Airway epithelial cell (primary cell): ENCODE data around the gene C5AR2. TPM values are rescaled to one million over a fixed set of nuclear protein-coding genes. Genes with fewer than 3 reads are reported as not detected.

Experiments
- total RNA-seq: library from RNA; depleted of rRNA; stranded (reverse); fragments of >200 nt; gene quantifications from 2 replicates; pipeline ENCODE4 v1.2.3, GENCODE V29; 2015

C5AR2 gene
- not detected in 2 replicates for total RNA-seq

GRCh38 chr19:47331931-47332547, at the start of gene C5AR2:
C5AR2 (plus strand) TSS chr19:47332175; CDS start chr19:47340800, 8,625 bp downstream.

DNA sequence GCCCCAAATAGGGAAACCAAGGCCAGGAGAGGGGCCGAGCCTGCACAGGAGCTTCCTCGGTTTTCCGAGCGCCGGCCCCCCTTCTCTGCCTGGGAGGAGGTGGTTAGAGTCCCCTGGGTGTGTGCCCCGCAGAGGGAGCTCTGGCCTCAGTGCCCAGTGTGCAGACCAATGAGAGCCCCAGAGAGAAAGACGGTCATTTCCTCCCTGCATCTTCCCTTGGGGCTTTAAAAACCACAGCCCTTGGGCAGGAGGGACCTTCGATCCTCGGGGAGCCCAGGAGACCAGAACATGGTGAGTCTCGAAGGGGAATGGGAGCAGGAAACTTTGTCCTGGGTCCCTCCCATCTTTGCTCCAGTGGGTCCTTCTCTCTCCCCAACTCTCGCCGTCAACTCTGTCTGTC, 22.4 kb upstream of the C5AR2 start, which contains the start of gene C5AR1:
Gene C5AR1, plus strand, starts transcription at position 254 of the 400 bp plus-strand sequence. Its CDS starts 35 bp downstream, at position 289.

GRCh38 chr19:47348819-47349795, 17.1 kb downstream of the C5AR2 start, which contains the start of gene DHX34:
DHX34 (plus strand) TSS chr19:47349315; CDS start chr19:47353031, 3,716 bp downstream.

Other genes with a start within 250 kb of the C5AR2 start
- 20.0 and 24.6 TPM in 2 replicates for gene ZC3H4, start 218.4 kb upstream of the C5AR2 start, total RNA-seq
- 111 and 123 TPM in 2 replicates for gene SAE1, start 201.3 kb upstream of the C5AR2 start, total RNA-seq
- gene BBC3, start 101.0 kb upstream of the C5AR2 start, total RNA-seq: 3.5 and 5.9 TPM in 2 replicates
- 12.9 and 13.5 TPM in 2 replicates for gene CCDC9, start 75.7 kb upstream of the C5AR2 start, total RNA-seq
- gene INAFM1, start 57.3 kb upstream of the C5AR2 start, total RNA-seq: 2.0 and 4.9 TPM in 2 replicates
- gene C5AR1, start 22.3 kb upstream of the C5AR2 start, total RNA-seq: 0.35 and 0.65 TPM in 2 replicates
- gene DHX34, start 17.1 kb downstream of the C5AR2 start, total RNA-seq: 12.2 and 19.5 TPM in 2 replicates
- gene MEIS3, start 87.4 kb downstream of the C5AR2 start, total RNA-seq: 1.8 and 2.8 TPM in 2 replicates
- gene SLC8A2, start 139.7 kb downstream of the C5AR2 start, total RNA-seq: 0.28 and 1.3 TPM in 2 replicates
- gene KPTN, start 152.0 kb downstream of the C5AR2 start, total RNA-seq: 3.6 and 6.8 TPM in 2 replicates
- 74.3 and 92.5 TPM in 2 replicates for gene NAPA, start 182.9 kb downstream of the C5AR2 start, total RNA-seq
- 0.07 TPM in 1 of 2 replicates, not detected in the other for gene ZNF541, start 241.0 kb downstream of the C5AR2 start, total RNA-seq